Astrocyte of the cerebellum (primary cell): Measurements from ENCODE around the gene ACOXL.

Experiments
- DNase-seq: peaks from one replicate; pipeline ENCODE4 v3.0.0-alpha.2; 2011; ENCODE audit warnings: low read depth
- H3K4me3 ChIP-seq: 2 replicates; pipeline ENCODE4 v1.5.1; 2011; ENCODE audit warnings: mild to moderate bottlenecking, low read depth, low read length, moderate library complexity
- CTCF ChIP-seq: IDR thresholded peaks from 2 replicates; pipeline ENCODE4 v1.5.1; 2012; ENCODE audit warnings: low read length, low read depth, moderate library complexity, mild to moderate bottlenecking; ENCODE audit errors: missing control alignments
- in situ Hi-C: cut with HindIII; loops from 2 replicates; pipeline ENCODE4 v1.10.0; 2017; ENCODE audit warnings: low sequenced_read_pairs

The ACOXL gene

GRCh38 chr2:111101592-111101991 lies 369.2 kb downstream of the ACOXL start:
- no peak overlapping the region for H3K4me3 ChIP-seq
- in situ Hi-C loops: no loop called here
- no peak for TF ChIP-seq CTCF
- no peak for DNase-seq

- in situ Hi-C loops: no loop called here
- no peak for DNase-seq
- no peak for TF ChIP-seq CTCF
- no peak overlapping the region for H3K4me3 ChIP-seq
Measured at GRCh38 chr2:111102216-111102615, 369.8 kb downstream of the ACOXL start.

- in situ Hi-C loops: no loop called here
- no peak for TF ChIP-seq CTCF
- DNase-seq: no peak
- no peak overlapping the region for H3K4me3 ChIP-seq
Measured at GRCh38 chr2:111105926-111106325, 373.6 kb downstream of the ACOXL start.

- in situ Hi-C loops: no loop called here
- no peak for DNase-seq
- no peak for TF ChIP-seq CTCF
- no peak overlapping the region for H3K4me3 ChIP-seq
Measured at GRCh38 chr2:111106706-111107105, 374.3 kb downstream of the ACOXL start.

GRCh38 chr2:111108745-111109271 lies 376.4 kb downstream of the ACOXL start:
- TF ChIP-seq CTCF: no peak
- in situ Hi-C loops: no loop called here
- DNase-seq: no peak
- H3K4me3 ChIP-seq: no peak overlapping the region

- in situ Hi-C loops: no loop called here
- no peak for DNase-seq
- TF ChIP-seq CTCF: no peak
- no peak overlapping the region for H3K4me3 ChIP-seq
Measured at GRCh38 chr2:111111101-111111755, 378.9 kb downstream of the ACOXL start.

- no peak overlapping the region for H3K4me3 ChIP-seq
- no peak for DNase-seq
- no peak for TF ChIP-seq CTCF
- in situ Hi-C loops: no loop called here
Measured at GRCh38 chr2:111113838-111114237, 381.5 kb downstream of the ACOXL start.
